BE2C (cell line): ENCODE data around the gene MDFIC.

Source experiments
- DNase-seq: peaks from one replicate; pipeline ENCODE4 v3.0.0-alpha.2; 2020
- H3K27me3 ChIP-seq: fragments of 250-450 bp; sonication (Bioruptor Pico); 2 replicates; pipeline ENCODE4 v1.5.1; 2020; ENCODE audit warnings: mild to moderate bottlenecking
- H3K36me3 ChIP-seq: fragments of 250-450 bp; sonication (Bioruptor Pico); 2 replicates; pipeline ENCODE4 v1.5.1; 2020; ENCODE audit warnings: mild to moderate bottlenecking
- H3K4me1 ChIP-seq: fragments of 250-450 bp; sonication (Bioruptor Pico); 2 replicates; pipeline ENCODE4 v1.5.1; 2020
- H3K4me3 ChIP-seq: 2 replicates; pipeline ENCODE4 v1.5.1; 2011; ENCODE audit warnings: low read depth, low read length
- H3K9me3 ChIP-seq: fragments of 250-450 bp; sonication (Bioruptor Pico); 2 replicates; pipeline ENCODE4 v1.5.1; 2020
- TF ChIP-seq, protein P1 (sequence below): IDR thresholded peaks from 2 replicates; pipeline ENCODE4 v1.5.1; 2012; ENCODE audit warnings: mild to moderate bottlenecking, low read depth, low read length

Gene MDFIC

DNA sequence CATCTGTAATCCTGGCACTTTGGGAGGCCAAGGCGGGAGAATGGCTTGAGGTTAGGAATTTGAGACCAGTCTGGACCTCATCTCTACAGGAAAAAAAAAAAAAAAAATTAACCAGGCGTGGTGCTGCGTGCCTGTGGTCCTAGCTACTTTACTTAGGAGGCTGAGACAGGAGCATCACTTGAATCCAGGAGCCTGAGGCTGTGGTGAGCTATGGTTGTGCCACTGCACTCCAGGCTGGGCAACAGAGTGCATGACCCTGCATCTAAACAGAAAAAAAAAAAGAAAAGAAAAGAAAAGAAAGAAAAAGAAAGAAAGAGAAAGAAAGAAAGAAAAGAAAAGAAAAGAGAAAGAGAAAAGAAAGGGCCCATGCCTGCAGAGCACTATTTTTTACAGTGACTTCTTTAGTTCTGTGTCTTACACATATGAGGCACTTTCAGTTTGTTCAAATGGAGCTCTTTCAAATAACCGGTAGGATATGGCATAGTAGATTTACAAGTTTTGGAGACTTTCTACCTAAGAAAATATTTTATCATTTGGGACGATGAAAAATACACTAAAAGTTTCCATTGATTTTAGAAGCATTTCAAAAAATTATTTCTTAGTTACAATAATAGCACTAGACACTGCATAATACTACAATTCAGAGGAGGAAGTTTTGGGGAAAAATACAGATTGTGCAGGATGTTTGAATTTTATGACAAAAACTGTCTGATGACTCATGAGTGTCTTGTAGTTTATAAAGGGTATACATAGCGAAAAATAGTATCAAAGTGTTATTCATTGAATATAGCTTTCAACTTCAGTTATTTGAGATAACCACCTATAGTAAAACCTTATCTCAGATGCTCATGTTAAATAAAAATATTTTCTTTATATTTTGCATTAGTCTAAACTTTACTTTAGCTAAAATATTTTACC lies 75.9 kb downstream of the MDFIC start:
- Histone ChIP-seq H3K36me3 (no peaks in the 10 kb centered on the region), H3K4me3 (no peak overlapping the region), H3K4me1 (no peaks in the 10 kb centered on the region), H3K27me3 (no peaks in the 10 kb centered on the region), H3K9me3 (no peaks in the 10 kb centered on the region)
- DNase-seq = no peak
- TF ChIP-seq, protein P1, sequence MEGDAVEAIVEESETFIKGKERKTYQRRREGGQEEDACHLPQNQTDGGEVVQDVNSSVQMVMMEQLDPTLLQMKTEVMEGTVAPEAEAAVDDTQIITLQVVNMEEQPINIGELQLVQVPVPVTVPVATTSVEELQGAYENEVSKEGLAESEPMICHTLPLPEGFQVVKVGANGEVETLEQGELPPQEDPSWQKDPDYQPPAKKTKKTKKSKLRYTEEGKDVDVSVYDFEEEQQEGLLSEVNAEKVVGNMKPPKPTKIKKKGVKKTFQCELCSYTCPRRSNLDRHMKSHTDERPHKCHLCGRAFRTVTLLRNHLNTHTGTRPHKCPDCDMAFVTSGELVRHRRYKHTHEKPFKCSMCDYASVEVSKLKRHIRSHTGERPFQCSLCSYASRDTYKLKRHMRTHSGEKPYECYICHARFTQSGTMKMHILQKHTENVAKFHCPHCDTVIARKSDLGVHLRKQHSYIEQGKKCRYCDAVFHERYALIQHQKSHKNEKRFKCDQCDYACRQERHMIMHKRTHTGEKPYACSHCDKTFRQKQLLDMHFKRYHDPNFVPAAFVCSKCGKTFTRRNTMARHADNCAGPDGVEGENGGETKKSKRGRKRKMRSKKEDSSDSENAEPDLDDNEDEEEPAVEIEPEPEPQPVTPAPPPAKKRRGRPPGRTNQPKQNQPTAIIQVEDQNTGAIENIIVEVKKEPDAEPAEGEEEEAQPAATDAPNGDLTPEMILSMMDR = no peak

DNA sequence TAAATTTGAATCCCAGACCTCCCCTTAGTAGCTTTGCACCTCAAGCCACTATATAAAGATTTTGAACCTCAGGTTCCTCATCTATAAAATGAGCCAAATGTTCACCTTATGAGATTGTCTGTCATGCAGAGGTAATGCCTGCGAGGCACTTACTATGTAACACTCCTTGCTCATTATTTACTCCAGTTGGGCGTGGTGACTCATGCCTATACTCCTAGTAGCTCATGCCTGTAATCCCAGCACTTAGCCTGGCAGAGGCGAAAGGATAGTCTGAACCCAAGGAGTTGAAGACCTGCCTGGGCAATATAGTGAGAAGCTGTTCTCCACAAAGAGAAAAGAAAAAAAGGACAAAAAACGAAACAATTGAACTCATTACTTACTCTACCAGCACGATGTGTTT lies 82.2 kb downstream of the MDFIC start:
- no peaks in the 10 kb centered on the region for H3K27me3 ChIP-seq
- no peaks in the 10 kb centered on the region for H3K36me3 ChIP-seq
- DNase-seq = no peak
- no peaks in the 10 kb centered on the region for H3K4me1 ChIP-seq
- no peak overlapping the region for H3K4me3 ChIP-seq
- no peaks in the 10 kb centered on the region for H3K9me3 ChIP-seq
- TF ChIP-seq, protein P1 = no peak

DNA sequence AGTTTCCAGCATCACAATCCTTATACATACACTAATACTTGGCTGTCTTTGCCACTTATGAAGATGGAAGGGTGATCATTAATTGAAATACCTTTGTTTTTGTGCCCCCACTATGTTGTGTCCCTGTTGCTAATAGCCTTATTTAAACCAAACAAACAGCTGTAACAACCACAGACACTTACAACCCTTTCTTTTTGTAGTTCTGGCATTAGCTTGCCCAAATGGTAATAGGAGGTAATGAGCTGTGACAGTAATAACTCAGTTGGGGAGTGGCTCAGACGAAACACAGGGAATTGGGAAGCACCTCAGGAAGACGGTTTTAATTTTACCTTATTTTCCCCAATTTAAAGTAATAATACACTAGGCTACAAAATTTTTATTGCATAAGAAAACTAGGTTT lies 83.4 kb downstream of the MDFIC start:
- TF ChIP-seq, protein P1 = no peak
- H3K4me1 ChIP-seq = no peaks in the 10 kb centered on the region
- H3K36me3 ChIP-seq = no peaks in the 10 kb centered on the region
- no peak overlapping the region for H3K4me3 ChIP-seq
- no peak for DNase-seq
- no peaks in the 10 kb centered on the region for H3K9me3 ChIP-seq
- H3K27me3 ChIP-seq = no peaks in the 10 kb centered on the region

DNA sequence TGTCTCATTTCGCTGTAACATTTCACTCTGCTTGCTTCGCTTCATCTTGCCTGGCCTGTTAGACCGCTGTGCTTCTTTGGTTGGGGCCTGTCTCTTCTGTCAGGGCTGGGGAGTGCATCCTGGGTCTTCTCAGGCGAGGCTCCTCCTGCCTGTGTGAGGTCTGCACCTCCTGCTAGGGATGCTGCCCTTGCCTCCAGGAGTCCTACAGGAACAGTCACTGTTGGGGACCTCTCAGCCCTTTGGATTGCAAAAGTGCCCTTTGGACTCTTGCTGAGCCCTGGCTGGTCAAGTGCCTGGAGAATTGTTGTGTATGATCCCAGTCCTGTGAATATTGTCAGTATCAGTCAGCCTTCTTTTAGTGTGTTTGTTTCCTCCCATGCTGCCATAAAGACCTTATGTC lies 84.1 kb downstream of the MDFIC start:
- DNase-seq = no peak
- no peaks in the 10 kb centered on the region for H3K9me3 ChIP-seq

DNA sequence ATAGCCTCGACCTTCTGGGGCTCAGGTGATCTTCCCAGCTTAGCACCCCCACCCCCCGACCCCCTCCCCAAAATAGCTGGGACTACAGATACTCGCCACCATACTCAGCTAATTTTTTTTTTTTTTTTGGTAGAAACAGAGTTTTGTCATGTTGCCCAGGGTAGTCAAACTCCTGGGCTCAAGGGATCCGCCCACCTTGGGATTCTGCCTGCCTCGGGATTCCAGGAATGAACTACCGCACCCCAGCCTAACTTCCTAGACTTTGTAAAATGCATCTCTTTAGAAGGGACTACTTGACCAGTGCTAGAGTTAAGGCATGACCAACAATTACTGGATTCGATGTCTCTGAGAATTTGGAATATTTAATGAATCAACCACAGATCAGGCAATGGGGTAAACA lies 85.9 kb downstream of the MDFIC start:
- TF ChIP-seq, protein P1 = no peak
- no peak for DNase-seq

More for the DNA sequence above, 84.1 kb downstream of the MDFIC start:
- no peaks in the 10 kb centered on the region for H3K27me3 ChIP-seq
- no peak overlapping the region for H3K4me3 ChIP-seq
- H3K36me3 ChIP-seq = no peaks in the 10 kb centered on the region
- no peaks in the 10 kb centered on the region for H3K4me1 ChIP-seq
- TF ChIP-seq, protein P1 = no peak

DNA sequence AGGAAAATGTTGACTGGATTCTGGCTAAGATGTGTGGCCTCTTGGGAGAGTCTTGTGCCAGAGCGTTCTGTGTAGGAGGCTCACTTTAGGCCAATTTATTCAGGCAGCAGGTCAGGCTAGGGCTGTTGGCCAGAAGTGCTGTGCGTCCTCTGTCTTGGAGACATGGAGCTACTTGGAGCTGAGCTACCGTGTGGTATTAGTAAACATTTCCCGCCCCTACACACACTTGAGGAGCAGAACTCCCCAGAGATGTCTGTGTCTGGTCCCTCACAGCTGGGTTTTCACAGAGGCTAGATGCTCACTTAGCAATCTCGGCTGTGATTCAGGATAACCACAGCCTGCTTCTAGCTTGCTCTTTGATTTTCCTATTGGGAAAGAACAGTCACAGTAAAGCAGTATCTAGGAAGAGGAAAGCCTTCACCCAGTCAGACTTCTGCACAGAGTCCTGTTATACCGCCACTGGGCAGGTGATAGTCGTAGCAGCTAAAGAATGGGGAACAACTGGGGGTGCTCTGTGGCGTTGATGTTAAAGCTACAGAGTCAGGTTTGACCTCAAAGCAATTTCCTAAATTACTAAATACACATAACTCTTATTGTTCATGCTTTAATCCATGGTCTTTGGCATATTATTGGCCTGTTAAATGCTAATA lies 86.7 kb downstream of the MDFIC start:
- DNase-seq = no peak
- H3K4me3 ChIP-seq = no peak overlapping the region
- TF ChIP-seq, protein P1 = no peak
- no peaks in the 10 kb centered on the region for H3K27me3 ChIP-seq
- H3K9me3 ChIP-seq = no peaks in the 10 kb centered on the region
- H3K4me1 ChIP-seq = no peaks in the 10 kb centered on the region
- H3K36me3 ChIP-seq = no peaks in the 10 kb centered on the region

More for the DNA sequence above, 85.9 kb downstream of the MDFIC start:
- Histone ChIP-seq H3K36me3 (no peaks in the 10 kb centered on the region), H3K9me3 (no peaks in the 10 kb centered on the region), H3K4me3 (no peak overlapping the region), H3K27me3 (no peaks in the 10 kb centered on the region), H3K4me1 (no peaks in the 10 kb centered on the region)
